NCI-H2196 (cell line): ENCODE measurements around the gene LRCH1.

Experiments used
- DNase-seq: peaks from one replicate; lab custom pipeline; 2025; ENCODE audit not compliant: unreplicated experiment; lab: John Stamatoyannopoulos, UW

Gene LRCH1

DNA sequence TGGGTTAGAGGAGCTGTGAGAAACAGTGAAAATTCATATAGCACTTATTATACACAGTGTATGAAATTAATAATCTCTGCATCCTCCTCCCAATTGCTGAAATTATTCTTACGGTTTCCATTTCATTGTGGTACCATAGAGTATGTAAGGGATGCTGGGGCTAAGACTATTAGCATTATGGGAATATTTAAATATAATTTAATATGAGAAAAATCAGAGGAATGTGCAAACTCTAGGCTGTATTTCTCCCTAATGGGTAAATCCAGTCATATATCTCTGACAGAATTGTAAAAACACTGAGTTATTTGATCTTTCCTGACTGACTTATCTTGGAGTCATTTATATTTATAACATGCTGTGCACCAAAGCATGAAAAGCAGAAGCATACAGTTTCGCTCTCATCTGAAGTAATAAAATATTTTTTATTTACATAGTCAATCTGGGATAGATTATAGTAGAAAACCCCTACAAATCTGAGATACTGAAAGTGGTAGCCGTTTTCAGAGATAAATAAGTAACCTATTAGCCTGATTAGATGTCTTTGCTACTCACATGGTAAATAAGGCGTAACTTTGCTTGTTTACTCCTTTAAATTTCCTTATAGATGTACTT is 34.9 kb downstream of the LRCH1 start:
- no peak for DNase-seq

DNA sequence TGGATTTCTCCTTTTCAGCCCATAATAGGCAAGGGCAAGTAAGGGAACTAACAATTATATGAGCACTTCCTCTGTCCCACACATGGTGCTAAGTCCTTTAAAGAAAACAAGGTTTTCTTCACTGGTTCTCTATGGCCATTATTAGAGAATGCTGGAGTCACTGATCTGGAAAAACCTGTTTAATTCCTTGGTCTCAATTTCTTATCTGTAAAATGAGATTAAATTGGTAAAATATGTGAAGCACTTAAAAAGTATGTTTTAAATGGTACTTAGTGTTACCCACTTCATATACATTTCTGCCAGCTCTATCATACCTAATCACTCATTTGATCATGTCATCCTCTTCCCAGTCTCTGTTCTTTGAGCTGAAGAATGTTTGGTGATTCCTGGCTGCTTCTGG is 39.4 kb downstream of the LRCH1 start:
- DNase-seq = no peak

DNA sequence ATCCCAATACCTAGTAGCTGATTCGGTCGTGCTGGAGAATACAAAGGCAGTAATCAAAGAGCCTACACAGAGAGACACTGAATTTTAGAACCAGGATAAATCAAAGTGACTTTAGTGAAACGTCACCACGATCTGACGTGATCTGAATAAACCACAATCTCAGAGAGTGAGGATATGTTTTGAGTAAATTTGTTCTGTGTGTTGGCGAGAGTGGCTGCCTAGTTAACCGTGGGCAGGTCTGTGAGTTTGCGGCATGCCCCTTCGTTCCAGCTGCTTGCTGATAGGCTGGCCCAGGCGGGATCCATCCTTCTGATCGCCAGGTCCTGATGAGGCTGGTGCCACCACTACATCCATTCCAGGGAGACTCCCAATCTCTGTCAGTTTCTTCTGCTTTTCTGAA is 40.4 kb downstream of the LRCH1 start:
- DNase-seq = no peak

DNA sequence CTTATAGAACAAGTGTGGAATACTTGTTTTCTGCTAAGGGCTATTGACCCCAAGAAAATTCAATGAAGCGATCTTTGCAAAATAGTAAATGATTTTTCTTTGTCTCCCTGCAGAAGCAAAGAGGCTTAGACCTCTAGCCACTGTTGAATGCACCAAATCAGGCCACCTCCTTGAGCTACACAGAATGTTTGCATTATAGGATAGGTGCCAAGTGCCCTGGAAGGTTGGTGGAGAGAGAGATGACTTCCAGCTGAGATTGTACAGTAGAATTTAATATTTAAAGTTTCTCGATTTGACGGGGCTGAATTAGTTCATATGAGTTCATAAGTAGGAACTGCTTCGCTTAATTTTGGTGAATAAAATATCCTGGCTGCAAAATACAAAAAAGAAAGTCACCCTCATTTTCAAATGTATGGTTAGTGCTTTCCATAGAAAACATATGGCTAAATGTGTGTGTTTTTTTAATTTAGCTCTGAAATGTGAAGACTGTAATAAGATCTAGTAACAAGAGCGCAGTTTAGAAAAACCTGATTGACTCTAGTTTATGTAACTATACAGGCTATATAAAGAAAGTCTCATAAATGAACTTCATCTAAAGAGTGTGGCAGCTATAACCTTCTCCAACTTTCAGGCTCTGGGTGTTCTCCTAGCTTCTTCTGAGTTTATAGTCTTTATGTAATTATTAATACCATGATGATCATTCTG is 41.6 kb downstream of the LRCH1 start:
- no peak for DNase-seq

DNA sequence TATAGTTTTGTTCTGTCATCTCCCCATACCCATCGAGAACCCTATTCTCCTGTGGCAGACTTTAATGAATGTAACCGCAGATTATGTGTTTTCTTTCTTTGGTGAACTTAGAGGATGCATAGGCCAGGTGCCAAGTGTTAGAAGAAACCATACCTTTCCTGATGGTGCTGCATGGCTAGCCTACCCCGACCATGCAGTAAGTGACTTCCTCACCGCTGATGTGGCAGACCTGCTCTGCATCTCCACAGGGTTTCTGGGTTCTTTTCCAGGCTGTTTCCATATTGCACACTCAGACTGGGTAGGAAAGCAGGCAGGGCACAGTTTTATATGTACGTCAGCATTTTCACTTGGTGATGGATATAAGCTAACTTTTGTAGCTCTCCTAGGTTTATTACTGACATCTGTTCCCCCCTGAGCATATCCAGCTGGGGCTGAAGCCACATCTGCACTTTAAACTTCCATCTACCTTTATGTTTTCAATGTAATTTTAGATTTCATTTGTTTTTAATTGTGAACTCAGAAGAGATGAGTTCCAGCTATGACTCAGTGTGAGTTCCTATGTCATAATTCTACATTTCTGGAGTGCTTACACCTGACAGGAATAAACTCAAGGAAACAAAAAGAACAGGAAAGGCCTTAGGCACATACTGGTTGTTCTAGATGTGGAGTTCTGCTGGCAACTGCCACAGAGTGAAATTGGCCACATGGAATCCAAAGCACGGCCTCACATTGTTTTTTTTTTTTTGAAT is 42.3 kb downstream of the LRCH1 start:
- no peak for DNase-seq

DNA sequence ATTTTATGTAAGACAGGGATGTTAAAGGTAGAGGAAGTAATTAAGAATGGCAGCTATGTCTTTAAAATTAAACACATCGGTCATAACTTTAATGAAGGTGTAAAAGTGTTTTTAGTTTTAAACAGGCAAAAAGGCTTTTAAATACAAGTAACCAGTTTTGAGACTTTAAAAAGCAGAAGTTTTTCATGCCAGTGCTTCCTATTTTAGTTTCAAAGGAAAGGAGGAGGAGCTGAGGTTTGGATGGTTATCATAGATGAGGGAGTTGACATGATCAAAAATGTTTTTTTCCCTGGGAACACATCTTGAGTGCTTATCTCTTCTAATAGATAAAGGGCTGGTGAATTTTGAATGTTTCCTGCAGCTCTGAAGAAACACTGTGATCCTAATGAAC is 42.9 kb downstream of the LRCH1 start:
- DNase-seq = no peak

DNA sequence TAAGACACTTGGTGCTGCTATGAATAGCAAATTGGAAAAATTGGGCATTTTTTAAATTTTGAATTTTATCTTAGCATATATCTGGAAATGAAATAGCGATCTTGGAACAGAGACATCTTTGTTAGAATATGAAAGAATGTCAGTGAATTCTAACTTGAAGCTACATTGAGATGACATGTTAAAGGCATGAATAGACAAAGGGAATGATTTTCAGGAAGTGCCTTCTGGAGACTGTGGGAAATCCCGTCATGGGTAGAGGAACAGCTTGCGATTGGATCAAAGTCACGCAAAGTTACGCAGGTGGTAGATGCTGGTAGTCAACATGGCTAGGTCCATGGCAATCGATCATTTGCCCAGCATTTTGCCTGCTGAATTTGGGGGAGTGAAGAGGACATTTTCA is 43.5 kb downstream of the LRCH1 start:
- no peak for DNase-seq

DNA sequence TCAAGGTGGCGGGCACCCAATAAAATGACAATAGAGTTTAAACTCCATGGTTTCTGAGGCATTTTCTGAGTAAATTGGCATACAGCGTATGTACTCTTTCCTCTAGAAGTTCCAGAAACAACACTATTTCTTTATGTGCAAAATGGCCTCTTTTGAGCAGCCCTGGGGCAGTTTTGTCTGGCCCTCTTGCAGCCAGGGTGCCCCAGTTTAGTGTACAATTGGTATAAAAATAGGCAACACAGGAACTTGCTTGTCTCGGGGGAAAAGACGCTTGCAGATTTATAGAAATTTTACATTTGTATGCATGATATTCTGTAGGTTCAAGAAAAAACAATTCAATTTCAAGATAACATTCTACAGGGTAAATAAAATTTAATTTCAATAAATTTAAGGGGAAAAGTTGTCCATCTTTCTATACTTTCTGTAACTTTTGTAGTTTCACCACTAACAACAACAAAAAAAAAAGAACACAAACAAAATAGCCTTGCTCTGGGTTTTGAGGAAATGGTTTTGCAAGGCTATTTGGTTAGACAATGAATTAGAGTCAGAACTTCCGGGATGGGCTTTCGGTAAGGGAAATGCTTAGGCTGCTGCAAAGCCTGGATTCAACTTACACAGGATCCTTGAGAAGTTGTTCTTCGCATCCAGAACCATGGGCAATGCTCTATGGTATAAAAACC is 45.3 kb downstream of the LRCH1 start:
- DNase-seq = no peak

DNA sequence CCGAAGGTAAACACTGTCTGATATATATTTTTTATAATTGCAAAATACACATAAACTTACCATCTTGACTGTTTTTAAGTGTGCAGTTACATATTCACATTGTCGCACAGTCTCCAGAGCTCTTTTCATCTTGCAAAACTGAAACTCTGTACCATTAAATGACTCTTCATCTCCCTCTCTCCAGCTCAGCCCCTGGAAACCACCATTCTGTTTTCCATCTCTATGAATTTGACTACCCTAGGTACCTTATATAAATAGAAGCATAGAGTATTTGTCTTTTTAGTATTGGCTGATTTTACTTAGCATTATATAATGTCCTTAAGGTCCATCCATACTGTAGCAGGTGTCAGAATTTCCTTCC is 45.8 kb downstream of the LRCH1 start:
- no peak for DNase-seq

DNA sequence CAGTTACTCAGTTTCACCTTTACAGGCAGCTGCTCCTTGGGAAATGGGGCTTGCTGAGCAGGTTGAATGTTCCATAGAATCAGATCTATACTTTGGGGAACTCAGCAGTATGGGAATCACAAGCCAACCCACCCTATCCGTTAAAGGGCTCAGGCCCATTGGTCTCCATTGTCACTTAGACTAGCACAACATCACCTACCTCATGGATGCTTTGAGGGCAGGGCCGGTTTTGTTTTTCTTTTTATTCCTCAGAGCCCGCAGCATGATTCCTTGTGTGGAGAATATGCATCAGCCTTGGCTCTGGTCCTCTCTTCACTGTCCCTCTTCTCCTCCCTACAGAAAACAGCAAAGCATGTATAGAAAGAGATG is 48.0 kb downstream of the LRCH1 start:
- no peak for DNase-seq

DNA sequence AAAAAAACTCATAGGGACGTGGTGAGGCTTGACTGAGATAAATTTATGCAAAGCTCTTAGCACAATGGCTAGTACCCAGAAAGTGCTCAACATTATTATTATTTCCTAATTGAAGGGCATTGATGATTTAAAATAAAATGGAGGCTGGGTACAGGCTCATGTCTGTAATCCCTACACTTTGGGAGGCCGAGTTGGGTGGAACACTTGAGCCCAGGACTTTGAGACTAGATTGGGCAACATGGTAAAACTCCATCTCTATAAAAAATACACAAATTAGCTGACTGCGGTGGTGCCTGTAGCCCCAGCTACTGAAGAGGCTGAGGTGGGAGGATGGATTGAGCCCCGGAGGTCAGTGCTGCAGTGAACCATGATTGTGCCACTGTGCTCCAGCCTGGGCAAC is 49.6 kb downstream of the LRCH1 start:
- no peak for DNase-seq

DNA sequence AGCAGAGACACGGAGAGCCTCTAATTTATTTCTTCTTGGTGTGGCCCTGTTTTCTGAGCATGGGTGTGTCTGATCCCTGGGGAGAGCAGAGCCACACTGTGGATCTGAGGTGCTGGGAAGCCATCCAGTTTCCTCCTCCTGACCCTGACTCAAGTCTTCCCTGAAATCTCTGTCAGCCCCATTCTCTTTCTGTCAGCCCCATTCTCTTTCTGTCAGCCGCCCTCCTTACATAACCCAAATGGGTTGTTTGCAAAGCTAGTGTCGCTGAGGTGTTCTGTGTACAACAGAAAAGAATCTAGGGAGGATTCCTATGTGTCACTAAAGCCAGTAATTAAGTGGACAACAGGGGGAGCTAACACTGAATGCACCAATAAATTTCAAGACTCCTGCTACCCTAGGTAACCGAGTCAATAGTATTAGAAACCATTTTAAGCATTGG is 50.2 kb downstream of the LRCH1 start:
- no peak for DNase-seq

DNA sequence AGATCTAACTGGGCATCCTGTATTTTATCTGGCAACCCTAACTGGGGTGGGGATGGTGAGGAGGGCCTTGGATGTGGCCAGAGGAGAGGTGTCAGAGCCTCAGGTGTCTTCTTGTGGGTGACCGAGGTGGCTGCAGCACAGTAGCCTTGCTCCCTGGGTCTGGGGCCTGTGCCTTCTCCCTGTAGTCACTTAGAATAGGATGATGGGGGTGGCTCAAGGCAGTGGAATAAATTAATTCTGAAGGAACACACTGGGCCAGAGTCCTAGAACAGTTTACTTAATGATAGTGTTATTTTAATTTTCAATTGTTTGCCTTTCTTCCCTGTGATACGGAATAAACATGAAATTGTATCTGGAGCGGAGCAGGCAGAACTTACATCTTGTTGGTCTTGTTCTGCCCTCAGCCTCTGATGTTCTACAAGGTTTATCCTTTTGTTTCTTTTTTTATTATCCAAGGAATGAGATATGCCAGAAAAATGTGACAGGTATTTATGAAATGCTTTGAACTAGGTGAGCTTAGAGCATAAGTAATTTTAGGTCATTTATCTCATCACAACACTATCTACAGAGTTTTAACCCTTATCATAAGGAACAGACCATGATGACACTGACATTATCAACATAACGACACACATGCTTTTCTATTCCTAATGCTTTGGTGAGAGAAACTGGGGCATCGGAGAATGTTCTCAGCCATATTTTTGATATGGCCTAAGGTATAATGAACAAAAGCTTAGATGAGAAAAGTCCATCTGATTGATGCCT is 51.4 kb downstream of the LRCH1 start:
- no peak for DNase-seq

DNA sequence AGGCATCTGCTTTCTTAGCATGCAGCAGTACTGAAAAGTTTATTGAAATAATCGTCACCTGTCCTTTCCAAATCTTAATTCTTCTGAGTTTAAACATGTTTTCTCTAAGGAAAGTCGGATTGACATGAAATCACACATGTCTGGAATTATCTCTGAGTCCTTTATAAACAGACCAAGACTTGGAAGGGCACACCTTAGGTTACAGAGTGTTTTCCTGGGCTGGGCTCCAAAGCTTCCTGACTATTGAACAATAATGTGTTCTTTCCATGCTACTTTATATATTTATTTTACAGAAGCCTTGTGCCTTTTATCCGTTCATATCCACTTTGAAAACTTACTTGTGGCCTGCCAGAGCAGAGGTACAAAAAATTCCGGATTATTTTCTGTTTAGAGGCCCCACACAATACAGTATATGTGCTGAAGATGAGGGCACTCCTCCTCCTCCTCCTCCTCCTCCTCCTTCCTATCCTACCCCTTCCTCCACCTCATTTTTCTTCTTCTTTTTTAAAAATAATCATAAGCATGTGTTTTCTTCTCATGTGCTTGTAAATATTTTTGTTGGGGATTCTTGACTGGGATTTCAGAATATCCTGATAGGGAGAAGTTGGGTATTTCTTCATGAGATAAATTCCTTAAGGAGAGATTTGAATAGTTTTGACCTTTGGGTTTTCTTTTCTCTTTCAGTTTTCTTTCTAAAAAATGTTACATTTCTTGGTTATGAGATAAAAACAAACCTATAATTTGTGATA is 52.3 kb downstream of the LRCH1 start:
- no peak for DNase-seq

DNA sequence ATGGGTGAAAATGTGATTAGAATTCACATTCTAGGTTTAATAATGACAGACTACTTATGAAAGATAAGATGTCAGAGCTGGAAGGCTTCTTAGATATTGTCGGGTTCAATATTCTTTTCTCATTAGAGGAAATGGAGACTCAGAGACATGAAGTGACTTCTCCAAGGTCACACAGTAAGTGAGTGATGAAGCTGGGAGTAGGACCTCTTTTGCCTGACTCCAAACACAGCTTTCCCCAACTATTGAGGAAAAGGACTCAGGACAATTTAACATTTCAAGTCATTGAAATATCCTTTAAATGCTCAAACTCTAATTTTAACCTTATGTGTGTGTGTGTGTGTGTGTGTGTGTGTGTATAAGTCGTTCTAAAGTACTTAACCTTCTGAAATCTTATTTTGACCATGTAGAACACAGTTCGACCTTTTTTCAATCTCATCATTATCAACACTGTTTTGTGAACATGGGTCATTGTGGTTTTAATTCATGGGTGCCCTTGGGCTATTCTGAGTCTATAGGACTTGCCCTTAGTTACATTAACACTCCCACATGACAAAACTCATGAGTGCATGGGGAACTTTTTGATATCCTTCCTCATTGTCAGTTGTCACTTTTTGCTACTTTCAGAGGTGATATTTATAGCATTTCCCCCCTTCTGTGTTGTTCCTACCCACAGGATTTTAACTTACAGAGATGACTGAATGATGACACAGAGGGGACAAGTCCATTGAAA is 53.0 kb downstream of the LRCH1 start:
- no peak for DNase-seq

DNA sequence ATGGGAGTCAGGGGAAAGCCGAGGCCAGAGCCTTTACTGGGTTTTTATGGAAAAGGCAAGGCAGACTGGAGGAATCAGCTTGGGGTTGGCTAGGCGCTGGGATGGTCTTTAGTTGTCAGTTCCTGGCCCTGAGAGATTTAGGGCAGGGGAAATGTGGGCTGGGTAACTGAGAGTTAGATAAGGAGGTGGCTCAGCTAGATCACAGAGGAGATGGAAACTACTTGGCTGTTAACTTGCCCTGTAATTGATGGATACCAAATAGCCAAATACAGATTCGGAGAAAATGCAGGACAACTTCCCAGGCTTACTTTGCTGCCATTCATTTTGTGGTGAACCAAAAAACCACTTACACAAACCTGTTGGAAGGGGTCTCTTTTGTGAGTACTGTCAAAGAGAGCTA is 54.0 kb downstream of the LRCH1 start:
- no peak for DNase-seq

DNA sequence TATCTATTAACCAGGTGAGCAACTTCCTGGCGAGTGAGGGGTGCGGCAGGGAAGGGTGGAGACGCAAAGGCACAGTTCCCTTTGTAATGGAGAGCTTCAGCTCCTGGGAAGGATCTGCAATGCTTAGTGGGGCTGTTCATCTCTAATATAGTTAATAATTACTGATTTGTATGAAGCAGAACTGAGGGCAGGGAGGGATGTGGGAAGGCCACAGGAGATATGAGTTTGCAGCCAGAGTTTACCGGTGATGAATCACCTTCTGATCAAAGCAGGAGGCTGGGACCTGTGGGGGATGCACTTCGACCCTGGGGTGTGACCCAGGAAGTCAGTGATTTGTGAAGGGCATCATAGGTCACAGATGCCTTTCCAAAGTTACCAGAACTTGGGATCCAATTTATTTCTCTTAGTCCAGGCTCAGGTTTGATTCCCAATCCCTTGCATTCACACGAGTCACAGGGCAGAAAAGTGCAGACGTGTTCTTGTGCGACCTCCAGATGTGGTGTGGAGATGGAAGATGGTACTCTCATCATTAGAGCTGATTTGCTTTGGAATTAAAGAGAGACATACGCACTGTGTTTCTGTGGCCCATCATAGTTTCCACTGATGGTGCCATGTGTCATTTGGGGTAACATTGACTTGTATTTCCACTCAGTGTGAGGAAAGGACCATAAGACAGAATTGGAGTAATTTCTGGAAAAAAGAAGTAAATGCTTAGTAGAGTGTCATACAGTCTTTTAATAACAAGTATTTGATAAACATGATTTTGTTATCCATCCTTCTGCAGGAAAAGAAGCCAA is 55.0 kb downstream of the LRCH1 start:
- no peak for DNase-seq

DNA sequence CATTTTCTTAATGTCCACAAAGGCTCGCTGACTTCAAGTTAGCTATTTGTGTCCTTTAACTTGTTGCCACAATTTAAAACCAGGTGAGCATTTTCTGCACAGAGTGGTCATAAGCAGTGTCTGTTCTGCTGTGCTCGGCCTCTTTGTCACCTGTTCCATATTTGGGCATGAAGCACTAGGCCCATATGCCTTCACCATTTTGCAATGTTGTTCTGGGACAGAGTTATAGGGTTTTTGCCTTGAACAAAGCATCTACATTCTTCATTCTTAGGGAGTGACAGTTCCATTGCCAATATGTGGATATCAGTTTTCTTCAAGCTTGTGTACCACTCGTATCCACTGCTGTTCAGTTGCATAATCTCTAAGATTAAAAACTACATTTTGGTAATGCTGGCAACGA is 56.1 kb downstream of the LRCH1 start:
- DNase-seq = no peak

DNA sequence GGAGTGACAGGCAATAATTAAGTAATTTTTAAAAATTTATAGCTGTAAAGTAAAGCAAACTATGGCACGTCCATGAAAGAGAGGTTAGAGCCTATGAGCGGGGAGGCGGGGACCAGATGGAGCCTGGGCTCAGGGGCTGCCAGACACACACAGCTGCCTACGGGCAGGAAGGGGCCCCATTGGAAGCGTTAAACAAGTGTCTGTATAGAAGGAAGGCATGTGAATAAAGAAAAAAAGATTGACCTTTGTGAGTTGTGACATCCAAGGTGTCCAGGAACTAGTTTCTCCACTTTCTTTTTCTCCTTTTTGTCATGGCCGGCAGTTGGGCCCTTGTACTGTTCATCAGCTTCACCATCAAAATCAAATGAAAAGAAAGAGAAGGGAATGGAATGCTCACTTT is 56.8 kb downstream of the LRCH1 start:
- DNase-seq = no peak
